Ureter (tissue), 1 donor: ENCODE data around the gene ABCC6. TPM values are rescaled to one million over a fixed set of nuclear protein-coding genes. Genes with fewer than 3 reads are reported as not detected.
"Not testable (repeated sequence)": the region's sequence is repeated elsewhere in the genome, so short reads cannot be mapped to it uniquely, and the experiment has no call there.

Source experiments
- DNase-seq: peaks from one replicate; pipeline ENCODE4 v3.0.0-alpha.2; 2020; ENCODE audit warnings: low spot score
- total RNA-seq: library from RNA; stranded (reverse); gene quantifications from one replicate; pipeline ENCODE4 v1.2.4, GENCODE V29; 2023
- donor health status: DM: yes; HTN: yes; CAD: no.

The ABCC6 gene
- total RNA-seq, 1 donor from 2014 or later, result 0.29 TPM

- no peak for DNase-seq
These were observed 62.0 kb downstream of the ABCC6 start for GRCh38 chr16:16161319-16161718.

- DNase-seq, result no peak
These were observed 63.6 kb downstream of the ABCC6 start for GRCh38 chr16:16159662-16160061.

GRCh38 chr16:16158741-16159374, 64.4 kb downstream of the ABCC6 start:
- DNase-seq, result no peak

- no peak for DNase-seq
These were observed 65.1 kb downstream of the ABCC6 start for GRCh38 chr16:16158082-16158658.

GRCh38 chr16:16157166-16157565, 66.1 kb downstream of the ABCC6 start:
- no peak for DNase-seq

- DNase-seq, result no peak
These were observed 68.1 kb downstream of the ABCC6 start for GRCh38 chr16:16155234-16155633.

GRCh38 chr16:16154281-16154951, 68.9 kb downstream of the ABCC6 start:
- no peak for DNase-seq

- not testable (repeated sequence) for DNase-seq
These were observed 70.3 kb downstream of the ABCC6 start for GRCh38 chr16:16153000-16153399.

- DNase-seq, result no peak
These were observed 72.0 kb downstream of the ABCC6 start for GRCh38 chr16:16151315-16151714.

- DNase-seq, result no peak
These were observed 72.5 kb downstream of the ABCC6 start for GRCh38 chr16:16150878-16151152.

- DNase-seq, result peak; percentile 80
These were observed 73.0 kb downstream of the ABCC6 start for GRCh38 chr16:16150117-16150877.

GRCh38 chr16:16149710-16150116, 73.6 kb downstream of the ABCC6 start:
- no peak for DNase-seq

- DNase-seq, result no peak
These were observed 74.5 kb downstream of the ABCC6 start for GRCh38 chr16:16148755-16149154.

- not testable (repeated sequence) for DNase-seq
These were observed 75.2 kb downstream of the ABCC6 start for GRCh38 chr16:16148000-16148599.

- no peak for DNase-seq
These were observed 75.8 kb downstream of the ABCC6 start for GRCh38 chr16:16147316-16147999.

GRCh38 chr16:16146380-16147315, 76.6 kb downstream of the ABCC6 start:
- no peak for DNase-seq

- DNase-seq, result no peak
These were observed 78.0 kb downstream of the ABCC6 start for GRCh38 chr16:16145286-16145685.

GRCh38 chr16:16144416-16144815, 78.9 kb downstream of the ABCC6 start:
- DNase-seq, result no peak

GRCh38 chr16:16143931-16144330, 79.4 kb downstream of the ABCC6 start:
- DNase-seq, result no peak

- DNase-seq, result no peak
These were observed 80.1 kb downstream of the ABCC6 start for GRCh38 chr16:16143038-16143763.
